Fibroblast of mammary gland (primary cell): Measurements from ENCODE around the gene ELAVL1.

Experiments used
- DNase-seq: peaks from one replicate; pipeline ENCODE4 v3.0.0-alpha.2; 2010; ENCODE audit warnings: low read depth
- H3K4me3 ChIP-seq: 2 replicates; pipeline ENCODE4 v1.5.1; 2011; ENCODE audit warnings: low read depth, mild to moderate bottlenecking, low read length, moderate library complexity; ENCODE audit not compliant: control insufficient read depth
- TF ChIP-seq, protein P1 (sequence below): conservative IDR thresholded peaks from 2 replicates; pipeline ENCODE4 v1.5.1; 2011; ENCODE audit warnings: low read depth, low read length, inconsistent platforms; ENCODE audit not compliant: control insufficient read depth, insufficient read depth

The ELAVL1 gene

DNA sequence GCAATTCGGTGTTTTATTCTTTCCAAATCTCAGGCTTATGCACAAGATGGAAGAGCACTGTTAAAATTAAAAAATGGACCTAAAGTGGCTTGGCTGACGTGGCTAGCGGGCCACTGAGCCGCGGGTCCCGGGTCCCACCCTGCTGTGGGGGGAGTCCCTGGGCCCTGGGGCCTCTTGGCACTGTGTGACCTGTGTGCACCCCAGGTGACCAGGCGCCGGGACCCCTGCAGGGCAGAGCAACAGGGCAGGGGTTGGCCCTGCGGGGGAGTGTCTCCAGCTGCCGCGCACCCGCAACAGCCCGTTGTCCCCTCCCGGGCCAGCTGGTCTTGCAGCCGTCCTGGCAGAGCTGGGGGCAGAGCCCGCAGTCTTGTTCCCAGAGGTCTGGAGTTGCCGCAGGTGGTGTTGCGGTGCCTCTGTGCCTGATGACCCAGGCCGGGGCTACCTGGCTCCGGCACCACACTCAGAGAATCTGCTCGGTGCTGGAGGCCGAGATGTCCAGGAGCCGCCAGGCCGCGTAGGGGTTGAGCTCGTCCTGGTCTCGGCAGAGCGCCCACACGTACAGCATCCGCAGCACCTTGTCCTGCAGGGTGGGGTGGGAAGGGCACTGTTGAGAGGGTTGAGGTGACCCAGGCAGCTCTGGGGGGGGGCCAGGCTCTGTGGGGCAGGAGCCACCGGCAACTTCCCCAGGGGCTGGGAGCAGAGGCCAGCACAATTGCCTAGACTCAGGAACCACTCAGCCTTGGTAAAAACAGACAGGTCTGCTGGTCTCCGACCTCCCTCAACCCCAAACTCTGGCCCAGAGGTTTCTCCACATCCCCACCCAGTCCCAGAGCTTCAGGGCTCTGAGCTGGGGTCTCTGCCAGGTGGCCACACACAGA lies 78.5 kb downstream of the ELAVL1 start:
- DNase-seq, result no peak
- H3K4me3 ChIP-seq, result no peak overlapping the region
- TF ChIP-seq, protein P1, sequence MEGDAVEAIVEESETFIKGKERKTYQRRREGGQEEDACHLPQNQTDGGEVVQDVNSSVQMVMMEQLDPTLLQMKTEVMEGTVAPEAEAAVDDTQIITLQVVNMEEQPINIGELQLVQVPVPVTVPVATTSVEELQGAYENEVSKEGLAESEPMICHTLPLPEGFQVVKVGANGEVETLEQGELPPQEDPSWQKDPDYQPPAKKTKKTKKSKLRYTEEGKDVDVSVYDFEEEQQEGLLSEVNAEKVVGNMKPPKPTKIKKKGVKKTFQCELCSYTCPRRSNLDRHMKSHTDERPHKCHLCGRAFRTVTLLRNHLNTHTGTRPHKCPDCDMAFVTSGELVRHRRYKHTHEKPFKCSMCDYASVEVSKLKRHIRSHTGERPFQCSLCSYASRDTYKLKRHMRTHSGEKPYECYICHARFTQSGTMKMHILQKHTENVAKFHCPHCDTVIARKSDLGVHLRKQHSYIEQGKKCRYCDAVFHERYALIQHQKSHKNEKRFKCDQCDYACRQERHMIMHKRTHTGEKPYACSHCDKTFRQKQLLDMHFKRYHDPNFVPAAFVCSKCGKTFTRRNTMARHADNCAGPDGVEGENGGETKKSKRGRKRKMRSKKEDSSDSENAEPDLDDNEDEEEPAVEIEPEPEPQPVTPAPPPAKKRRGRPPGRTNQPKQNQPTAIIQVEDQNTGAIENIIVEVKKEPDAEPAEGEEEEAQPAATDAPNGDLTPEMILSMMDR, result no peak

DNA sequence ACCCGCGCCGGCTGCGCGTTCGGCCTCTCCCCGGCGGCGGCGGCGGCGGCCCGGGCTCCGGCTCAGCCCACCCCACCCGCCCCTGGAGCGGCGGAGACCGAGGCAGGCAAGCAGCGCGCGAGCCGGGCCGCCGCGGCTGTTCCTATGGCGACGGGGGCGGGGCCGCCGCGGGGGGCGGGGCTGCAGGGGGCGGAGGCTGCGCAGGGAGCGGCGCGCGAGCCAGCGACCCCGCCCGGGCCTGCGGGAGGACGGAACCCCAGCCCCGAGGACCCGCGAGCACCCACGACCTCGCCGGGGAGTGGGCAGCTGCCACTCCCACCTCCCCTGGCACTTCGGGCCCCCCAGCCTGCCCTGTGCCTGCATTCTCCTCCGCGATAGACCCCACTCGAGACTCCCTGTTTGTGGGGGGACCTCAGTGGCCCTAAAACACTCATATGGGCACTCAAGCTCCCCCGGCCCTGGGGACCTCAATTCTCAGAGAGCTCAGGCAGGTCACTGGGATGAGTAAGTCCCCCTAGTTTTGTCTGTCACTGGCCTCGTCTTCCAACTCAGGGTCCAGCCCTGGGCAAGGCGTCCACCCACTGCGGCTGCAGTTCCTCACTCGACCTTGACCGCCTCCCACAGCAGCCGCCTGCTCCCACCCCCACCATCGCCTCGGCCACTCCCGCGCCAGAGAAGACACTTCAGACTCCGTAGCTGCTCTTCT lies 79.3 kb downstream of the ELAVL1 start, which contains the start of gene CTXN1:
Gene CTXN1 (minus strand): TSS at position 115 of the 706 bp plus-strand sequence. CDS start 597 bp downstream, outside the sequence.
- peak within 1 kb of the TSS; percentile 39 for H3K4me3 ChIP-seq
- DNase-seq, result peak; percentile 36

DNA sequence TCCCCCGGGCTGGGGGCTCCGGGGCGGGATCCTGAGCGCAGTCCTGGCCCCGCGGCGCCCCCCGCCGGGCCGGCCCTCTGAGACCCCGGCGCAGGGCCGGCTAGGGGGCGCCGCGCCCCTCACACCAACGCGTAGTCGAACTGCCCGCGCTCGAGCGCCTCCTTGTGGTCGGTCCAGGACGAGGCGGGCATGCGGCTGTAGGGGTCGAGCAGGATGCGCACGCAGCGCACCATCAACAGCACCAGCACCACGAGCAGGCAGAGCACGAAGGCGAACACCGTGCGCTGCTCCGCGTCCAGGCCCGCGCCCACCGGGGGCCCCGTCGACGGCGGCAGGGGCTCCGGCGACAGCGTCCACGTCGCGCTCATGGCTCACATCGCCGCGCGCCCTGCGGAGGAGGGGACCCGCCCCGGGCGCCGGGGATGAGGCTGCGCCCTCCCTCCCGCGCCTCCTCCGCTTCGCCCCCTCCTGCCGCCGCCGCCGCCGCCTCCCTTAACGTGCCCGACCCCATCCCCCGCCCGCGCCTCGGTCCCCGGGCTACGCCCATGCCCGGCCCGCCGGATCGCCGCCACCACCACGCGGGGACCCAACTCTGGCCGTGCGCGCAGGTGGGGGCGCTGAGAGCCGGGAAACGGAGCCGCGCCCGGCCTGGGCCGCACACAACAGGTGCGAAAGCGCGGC lies 80.1 kb downstream of the ELAVL1 start:
- no peak overlapping the region for H3K4me3 ChIP-seq
- peak; percentile 67 for DNase-seq
- TF ChIP-seq, protein P1, result peak; percentile 56

More for the DNA sequence above, 79.3 kb downstream of the ELAVL1 start, which contains the start of gene CTXN1:
- TF ChIP-seq, protein P1, result no peak

DNA sequence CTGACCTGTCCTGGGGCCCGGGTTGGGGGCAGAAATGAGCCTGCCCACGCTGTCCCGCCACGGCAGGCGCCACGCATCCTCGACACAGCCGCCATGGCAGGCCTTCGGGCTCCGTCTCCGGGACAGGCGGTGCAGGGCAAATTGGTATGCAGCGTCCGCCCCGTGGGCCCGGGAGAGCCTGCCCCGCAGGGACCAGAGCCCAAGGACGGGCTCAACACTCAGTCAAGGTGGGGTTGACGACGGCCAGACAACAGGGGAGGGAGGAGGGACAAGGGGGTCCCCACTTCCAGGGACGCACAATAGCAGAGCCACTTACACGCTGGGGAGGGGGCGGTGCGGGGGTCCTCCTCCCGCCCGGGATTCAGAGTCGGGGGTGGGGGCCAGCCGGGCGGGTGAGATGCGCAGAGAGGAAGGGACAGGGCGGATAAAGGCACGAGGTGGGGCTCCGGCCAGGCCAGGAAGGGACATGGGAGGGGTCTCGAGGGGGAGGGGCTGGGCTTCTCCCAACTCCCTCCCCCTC lies 80.7 kb downstream of the ELAVL1 start:
- no peak for DNase-seq
- H3K4me3 ChIP-seq, result no peak overlapping the region
- TF ChIP-seq, protein P1, result no peak

DNA sequence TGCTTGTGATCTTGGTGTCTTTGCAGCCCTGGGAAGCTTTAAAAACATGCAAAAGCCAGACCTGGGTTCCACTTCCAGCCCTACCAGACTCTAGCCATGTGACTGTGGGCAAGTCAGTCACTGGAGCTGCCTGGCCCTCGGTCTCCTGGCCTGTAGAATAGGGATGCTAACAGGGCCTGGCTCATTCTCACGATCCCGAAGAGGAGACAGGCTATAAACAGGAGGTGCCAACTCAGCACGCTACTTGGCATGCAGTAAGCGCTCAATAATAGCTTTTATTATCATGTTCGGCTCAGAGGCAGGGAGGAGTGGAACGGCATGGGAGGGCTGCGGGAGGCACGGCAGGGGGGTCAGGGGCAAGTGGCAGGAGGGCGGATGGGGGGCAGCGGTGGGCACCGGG lies 81.2 kb downstream of the ELAVL1 start:
- TF ChIP-seq, protein P1, result no peak
- DNase-seq, result no peak
- H3K4me3 ChIP-seq, result no peak overlapping the region
